HL-60 (cell line): Measurements from ENCODE around the gene GSTO1.

ENCODE experiments used
- DNase-seq, 2 experiments: peaks; one replicate each; pipeline ENCODE4 v3.0.0-alpha.2; 2010 to 2020; ENCODE audit warnings: low read depth in 1 of 2, low spot score in 1 of 2
- H3K27ac ChIP-seq: fragments of 250-450 bp; sonication (Bioruptor Pico); replicated peaks from 2 replicates; pipeline ENCODE4 v1.5.1; 2020; ENCODE audit warnings: mild to moderate bottlenecking, moderate library complexity
- H3K27me3 ChIP-seq: fragments of 250-450 bp; sonication (Bioruptor Pico); 2 replicates; pipeline ENCODE4 v1.5.1; 2021; ENCODE audit warnings: mild to moderate bottlenecking, moderate library complexity; ENCODE audit not compliant: insufficient read depth, poor library complexity, severe bottlenecking
- H3K4me3 ChIP-seq: replicated peaks from 2 replicates; pipeline ENCODE4 v1.5.1; 2011; ENCODE audit warnings: mild to moderate bottlenecking, control low read depth, low read length; ENCODE audit not compliant: insufficient read depth
- GABPA ChIP-seq: IDR thresholded peaks from 2 replicates; pipeline ENCODE4 v1.6.1; 2012; ENCODE audit warnings: low read depth
- POLR2AphosphoS5 ChIP-seq: IDR thresholded peaks from 2 replicates; pipeline ENCODE4 v1.6.1; 2012; ENCODE audit warnings: low read depth
- SPI1 ChIP-seq: IDR thresholded peaks from 2 replicates; pipeline ENCODE4 v1.6.1; 2012; ENCODE audit warnings: low read depth, mild to moderate bottlenecking, borderline replicate concordance
- TF ChIP-seq, protein P1 (sequence below): IDR thresholded peaks from 2 replicates; pipeline ENCODE4 v1.6.1; 2012; ENCODE audit warnings: low read depth; ENCODE audit not compliant: insufficient replicate concordance
- TF ChIP-seq, protein P2 (sequence below): IDR thresholded peaks from one replicate; pipeline ENCODE4 v1.5.1; 2011; ENCODE audit warnings: low read length, control low read depth, inconsistent platforms; ENCODE audit not compliant: insufficient read depth

Gene GSTO1

DNA sequence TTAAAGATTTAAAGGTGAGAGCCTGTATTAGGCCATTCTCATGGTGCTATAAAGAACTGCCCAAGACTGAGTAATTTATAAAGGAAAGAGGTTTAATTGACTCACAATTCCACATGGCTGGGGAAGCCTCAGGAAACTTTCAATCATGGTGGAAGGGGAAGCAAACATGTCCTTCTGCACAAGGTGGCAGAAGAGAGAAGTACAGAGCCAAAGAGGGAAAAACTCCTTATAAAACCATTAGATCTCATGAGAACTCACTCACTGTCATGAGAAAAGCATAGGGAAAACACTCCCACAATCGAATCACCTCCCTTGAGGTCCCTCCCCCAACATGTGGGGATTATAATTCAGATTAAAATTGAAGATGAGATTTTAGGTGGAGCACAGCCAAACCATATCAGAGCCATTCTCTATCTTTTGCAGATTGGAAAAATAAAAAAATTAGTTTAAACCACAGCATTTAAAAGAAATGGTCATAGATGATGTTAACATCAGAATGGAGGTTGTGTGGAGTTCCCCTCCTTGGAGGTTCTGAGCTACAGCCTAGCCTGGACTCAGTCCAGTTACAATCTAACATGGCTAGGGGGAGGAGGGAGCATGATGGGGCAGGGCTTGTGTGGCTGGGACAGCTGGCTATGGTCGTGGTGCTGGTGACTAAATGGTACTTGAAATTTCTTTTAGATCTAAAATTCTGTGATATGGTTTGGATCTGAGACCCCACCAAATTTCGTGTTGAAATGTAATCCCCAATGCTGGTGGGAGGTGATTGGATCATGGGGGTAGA lies 47.4 kb downstream of the GSTO1 start:
- TF ChIP-seq POLR2AphosphoS5 (no peak), GABPA (no peak), SPI1 (no peak)
- TF ChIP-seq, protein P1, sequence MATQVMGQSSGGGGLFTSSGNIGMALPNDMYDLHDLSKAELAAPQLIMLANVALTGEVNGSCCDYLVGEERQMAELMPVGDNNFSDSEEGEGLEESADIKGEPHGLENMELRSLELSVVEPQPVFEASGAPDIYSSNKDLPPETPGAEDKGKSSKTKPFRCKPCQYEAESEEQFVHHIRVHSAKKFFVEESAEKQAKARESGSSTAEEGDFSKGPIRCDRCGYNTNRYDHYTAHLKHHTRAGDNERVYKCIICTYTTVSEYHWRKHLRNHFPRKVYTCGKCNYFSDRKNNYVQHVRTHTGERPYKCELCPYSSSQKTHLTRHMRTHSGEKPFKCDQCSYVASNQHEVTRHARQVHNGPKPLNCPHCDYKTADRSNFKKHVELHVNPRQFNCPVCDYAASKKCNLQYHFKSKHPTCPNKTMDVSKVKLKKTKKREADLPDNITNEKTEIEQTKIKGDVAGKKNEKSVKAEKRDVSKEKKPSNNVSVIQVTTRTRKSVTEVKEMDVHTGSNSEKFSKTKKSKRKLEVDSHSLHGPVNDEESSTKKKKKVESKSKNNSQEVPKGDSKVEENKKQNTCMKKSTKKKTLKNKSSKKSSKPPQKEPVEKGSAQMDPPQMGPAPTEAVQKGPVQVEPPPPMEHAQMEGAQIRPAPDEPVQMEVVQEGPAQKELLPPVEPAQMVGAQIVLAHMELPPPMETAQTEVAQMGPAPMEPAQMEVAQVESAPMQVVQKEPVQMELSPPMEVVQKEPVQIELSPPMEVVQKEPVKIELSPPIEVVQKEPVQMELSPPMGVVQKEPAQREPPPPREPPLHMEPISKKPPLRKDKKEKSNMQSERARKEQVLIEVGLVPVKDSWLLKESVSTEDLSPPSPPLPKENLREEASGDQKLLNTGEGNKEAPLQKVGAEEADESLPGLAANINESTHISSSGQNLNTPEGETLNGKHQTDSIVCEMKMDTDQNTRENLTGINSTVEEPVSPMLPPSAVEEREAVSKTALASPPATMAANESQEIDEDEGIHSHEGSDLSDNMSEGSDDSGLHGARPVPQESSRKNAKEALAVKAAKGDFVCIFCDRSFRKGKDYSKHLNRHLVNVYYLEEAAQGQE = no peak
- TF ChIP-seq, protein P2, sequence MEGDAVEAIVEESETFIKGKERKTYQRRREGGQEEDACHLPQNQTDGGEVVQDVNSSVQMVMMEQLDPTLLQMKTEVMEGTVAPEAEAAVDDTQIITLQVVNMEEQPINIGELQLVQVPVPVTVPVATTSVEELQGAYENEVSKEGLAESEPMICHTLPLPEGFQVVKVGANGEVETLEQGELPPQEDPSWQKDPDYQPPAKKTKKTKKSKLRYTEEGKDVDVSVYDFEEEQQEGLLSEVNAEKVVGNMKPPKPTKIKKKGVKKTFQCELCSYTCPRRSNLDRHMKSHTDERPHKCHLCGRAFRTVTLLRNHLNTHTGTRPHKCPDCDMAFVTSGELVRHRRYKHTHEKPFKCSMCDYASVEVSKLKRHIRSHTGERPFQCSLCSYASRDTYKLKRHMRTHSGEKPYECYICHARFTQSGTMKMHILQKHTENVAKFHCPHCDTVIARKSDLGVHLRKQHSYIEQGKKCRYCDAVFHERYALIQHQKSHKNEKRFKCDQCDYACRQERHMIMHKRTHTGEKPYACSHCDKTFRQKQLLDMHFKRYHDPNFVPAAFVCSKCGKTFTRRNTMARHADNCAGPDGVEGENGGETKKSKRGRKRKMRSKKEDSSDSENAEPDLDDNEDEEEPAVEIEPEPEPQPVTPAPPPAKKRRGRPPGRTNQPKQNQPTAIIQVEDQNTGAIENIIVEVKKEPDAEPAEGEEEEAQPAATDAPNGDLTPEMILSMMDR = no peak
- no peaks in the 10 kb centered on the region for H3K27me3 ChIP-seq
- no peak overlapping the region for H3K27ac ChIP-seq
- no peak for DNase-seq
- H3K4me3 ChIP-seq = no peak overlapping the region

DNA sequence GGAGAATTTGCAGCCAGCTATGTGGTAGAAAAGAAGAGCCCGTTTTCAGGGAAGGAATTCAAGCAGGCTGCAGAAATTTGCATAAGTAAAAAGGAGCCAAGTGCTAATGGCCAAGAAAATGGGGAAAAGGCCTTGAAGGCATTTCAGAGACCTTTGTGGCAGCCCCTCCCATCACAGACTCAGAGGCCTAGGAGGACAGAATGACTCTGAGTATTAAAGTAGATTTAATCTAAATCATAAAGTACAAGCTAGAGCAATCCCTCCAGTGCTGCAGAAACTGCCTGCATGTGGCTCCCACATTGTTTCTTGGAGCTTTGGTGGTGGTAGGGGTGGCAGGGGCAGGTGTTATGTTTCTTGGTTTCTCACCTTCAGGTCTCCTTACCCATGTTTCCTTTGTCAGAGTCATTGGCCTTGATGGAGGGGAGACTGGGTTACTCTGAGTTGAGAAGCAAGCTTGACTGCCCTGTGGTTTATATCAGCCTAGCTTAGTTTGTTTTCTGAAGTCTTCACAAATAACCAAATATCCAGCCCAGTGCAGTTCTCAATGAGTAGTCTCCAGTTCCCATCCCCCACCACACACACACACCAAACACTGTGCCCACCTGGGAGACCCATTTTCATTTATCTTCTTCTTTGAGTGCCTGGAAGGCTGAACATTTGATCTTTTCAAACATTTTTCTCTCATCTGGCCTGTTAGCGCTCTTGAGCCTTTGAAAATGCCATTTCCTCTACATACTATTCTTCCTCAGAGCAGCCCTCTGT lies 49.1 kb downstream of the GSTO1 start:
- H3K4me3 ChIP-seq = no peak overlapping the region
- DNase-seq = no peak
- TF ChIP-seq GABPA (no peak), SPI1 (no peak), POLR2AphosphoS5 (no peak)
- TF ChIP-seq, protein P2 = no peak
- TF ChIP-seq, protein P1 = no peak
- no peaks in the 10 kb centered on the region for H3K27me3 ChIP-seq
- no peak overlapping the region for H3K27ac ChIP-seq

DNA sequence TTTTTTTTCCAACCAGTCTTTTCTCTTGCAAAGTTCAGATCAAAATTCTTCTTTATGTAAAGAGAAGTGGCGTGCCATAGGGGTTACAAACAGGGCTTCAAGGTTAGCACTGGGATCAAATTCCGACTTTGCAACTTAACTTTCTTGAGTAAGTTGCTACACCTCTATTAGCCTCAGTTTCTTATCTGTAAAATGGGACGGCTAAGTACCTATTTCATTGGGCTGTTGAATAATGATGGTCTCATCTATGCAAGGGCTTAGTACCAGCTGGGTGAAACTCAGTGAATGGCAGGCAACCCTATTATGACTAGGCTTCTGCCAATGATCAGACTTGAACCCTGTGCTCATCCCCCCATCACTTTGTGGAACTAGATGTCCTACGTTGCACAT lies 49.7 kb downstream of the GSTO1 start:
- DNase-seq = no peak
- H3K4me3 ChIP-seq = no peak overlapping the region
- no peak for TF ChIP-seq POLR2AphosphoS5
- TF ChIP-seq, protein P2 = no peak
- H3K27me3 ChIP-seq = no peaks in the 10 kb centered on the region
- H3K27ac ChIP-seq = no peak overlapping the region
